ENCODE measurements around the gene MYO5A.

The MYO5A gene

DNA sequence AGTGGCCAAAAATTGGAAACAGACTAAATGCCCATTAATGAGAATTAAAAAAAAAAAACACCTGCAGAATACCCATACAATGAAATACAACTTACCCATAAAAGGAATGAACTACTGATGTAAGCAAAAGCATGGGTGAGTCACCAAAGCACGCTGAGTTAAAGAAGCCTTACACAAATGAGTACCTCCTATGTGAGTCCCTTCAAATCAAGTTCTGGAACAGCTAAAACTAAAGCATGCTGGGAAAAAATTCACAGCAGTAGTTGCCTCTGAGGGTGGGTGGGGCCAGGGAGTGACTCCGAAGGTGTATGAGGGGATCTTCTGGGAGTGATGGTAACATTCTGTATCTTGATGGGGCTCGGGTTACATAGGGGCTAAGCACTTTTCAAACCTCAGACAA lies 244.5 kb downstream of the MYO5A start:
- Histone ChIP-seq H3K36me3 (ENCODE audit: insufficient read depth, low read length) (no peaks in the 10 kb centered on the region; the same call in 1 of the 2 replicates), H3K9me3 (ENCODE audit: control insufficient read depth, insufficient read depth, low read length) (peaks cover 3% of the 10 kb centered on the region; the same call in 1 of the 2 replicates), H3K4me1 (ENCODE audit: insufficient read depth, low read length) (peaks cover 8% of the 10 kb centered on the region; the same call in 1 of the 2 replicates), H3K9ac (ENCODE audit: low read depth, low read length) (no peak overlapping the region)

DNA sequence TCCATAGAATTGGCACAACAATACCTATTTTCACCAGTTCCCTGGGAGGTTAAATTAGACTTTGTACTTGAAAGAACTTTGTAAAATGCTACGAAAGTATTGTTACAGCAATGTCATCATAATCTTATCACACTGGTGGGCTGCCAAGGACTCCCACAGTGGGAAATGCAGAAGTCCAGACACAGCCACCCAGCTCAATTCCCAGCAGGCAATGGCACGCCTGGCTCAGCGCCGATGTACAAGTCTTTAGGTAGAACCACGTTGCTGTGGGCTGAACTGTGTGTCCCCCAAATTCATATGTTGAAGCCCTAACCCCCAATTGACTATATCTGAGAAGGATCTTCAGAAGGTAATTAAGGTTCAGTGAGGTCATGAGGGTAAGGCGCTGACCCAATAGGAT lies 245.4 kb downstream of the MYO5A start:
- Histone ChIP-seq H3K9me3 (ENCODE audit: control insufficient read depth, insufficient read depth, low read length) (peaks cover 3% of the 10 kb centered on the region; the same call in 1 of the 2 replicates), H3K36me3 (ENCODE audit: insufficient read depth, low read length) (peaks cover 4% of the 10 kb centered on the region; the same call in 1 of the 2 replicates), H3K4me1 (ENCODE audit: insufficient read depth, low read length) (peaks cover 3% of the 10 kb centered on the region; the same call in 1 of the 2 replicates), H3K9ac (ENCODE audit: low read depth, low read length) (no peak overlapping the region)

DNA sequence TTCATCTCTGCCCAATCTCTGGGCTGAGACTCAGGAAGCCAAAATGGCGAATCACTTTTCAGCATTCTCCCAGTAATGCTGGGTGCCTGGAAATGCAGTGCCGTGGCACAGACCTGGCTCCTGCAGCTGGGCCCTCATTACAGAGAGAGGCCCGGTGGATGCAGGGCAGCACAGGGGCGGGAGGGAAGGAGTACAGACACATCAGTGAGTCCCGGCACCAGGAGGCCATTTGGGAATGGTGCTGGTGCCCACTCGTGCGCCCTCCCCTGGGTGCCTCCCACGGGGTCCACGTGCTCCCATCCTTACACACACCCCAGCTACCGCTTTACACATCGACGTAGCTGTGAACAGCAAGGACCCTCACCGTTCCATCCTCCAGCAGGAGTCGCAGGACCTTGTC lies 246.3 kb downstream of the MYO5A start:
- Histone ChIP-seq H3K4me1 (ENCODE audit: insufficient read depth, low read length) (no peaks in the 10 kb centered on the region), H3K36me3 (ENCODE audit: insufficient read depth, low read length) (peaks cover 9% of the 10 kb centered on the region; the same call in 1 of the 2 replicates), H3K9ac (ENCODE audit: low read depth, low read length) (no peak overlapping the region), H3K9me3 (ENCODE audit: control insufficient read depth, insufficient read depth, low read length) (peaks cover 3% of the 10 kb centered on the region; the same call in 1 of the 2 replicates)

DNA sequence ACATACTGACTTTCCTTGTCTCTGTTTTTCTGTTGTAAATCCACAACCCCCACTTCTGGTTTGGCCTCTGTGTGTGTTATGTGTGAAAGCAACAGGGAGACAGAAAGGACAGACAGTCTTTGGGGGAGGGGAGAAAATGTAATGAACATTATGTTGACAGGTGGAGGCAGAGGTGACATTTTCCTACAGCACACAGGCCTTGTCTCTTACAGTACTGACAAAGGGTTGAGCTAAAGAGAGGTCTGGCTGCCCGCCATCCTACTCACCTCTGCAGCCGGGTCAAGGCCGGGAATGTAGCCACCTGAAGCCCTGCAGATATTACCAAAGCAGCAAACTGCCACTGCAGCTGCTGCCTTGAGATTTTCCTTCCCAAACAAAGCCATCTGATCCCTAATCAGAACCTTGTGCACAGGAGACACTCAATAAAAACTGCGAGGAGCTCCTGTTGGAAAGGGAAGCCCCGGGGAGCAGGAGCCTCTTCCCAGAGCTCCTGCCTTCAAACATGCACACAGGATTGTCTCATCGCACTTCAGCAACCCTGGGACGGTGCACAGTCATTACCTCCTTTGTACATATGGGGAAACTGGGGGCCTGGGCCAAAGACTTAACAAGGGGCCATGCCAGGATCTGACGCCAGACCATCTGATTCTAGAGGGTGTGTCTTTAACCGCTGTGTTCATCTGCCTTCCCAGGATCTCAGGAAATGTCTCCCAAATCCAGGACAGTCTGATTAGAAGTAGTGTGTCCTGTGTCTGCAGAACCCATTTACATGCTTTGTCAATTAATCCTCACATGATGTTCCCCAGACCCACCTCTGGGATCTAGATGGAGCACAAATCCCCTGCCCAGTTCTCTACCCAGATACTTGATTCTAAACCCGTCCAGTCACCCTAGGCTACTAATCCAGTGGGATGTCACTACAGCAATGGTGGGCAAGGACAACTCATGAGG lies 247.3 kb downstream of the MYO5A start:
- H3K36me3 ChIP-seq (ENCODE audit: insufficient read depth, low read length), result peaks cover 18% of the 10 kb centered on the region; the same call in 1 of the 2 replicates
- no peak overlapping the region for H3K9ac ChIP-seq (ENCODE audit: low read depth, low read length)
- no peaks in the 10 kb centered on the region for H3K9me3 ChIP-seq (ENCODE audit: control insufficient read depth, insufficient read depth, low read length)
- H3K4me1 ChIP-seq (ENCODE audit: insufficient read depth, low read length), result no peaks in the 10 kb centered on the region

DNA sequence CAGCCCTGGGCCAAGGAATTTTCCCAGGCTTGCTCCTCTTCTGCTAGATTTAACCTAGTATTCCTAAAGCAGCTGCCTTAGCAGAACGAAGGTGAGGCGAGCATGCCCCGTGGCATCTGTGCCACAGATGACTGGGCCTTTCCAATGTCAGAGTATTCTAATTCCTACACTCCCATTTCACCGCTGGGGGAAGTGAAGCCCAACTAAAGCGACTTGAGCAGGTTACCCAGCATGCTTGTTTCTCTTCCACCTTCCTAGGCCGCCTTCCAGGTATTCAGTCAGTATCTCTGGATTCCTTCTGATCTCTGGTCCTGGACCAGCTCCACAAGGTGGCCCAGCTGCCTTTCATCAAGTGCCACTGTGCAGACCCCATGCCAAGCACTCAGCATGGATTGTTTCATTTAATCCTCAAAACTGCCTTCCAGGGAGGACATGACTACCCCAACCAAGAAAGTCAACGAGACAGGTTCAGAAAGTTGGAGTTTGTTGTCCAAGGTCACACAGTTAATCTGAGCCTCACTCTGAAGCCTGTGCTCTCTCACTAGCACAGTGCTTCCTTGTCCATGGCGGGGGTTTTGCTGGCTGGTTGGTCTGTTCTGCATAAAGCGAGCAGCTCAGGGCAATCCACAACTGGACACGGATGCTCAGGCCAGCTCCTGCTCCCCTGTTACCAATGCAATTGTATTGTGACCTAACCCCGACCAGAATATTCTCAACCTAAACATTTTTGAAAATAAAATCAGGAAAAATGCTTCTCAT lies 248.2 kb downstream of the MYO5A start:
- Histone ChIP-seq H3K9ac (ENCODE audit: low read depth, low read length) (no peak overlapping the region), H3K36me3 (ENCODE audit: insufficient read depth, low read length) (peaks cover 22% of the 10 kb centered on the region; the same call in 1 of the 2 replicates), H3K9me3 (ENCODE audit: control insufficient read depth, insufficient read depth, low read length) (no peaks in the 10 kb centered on the region), H3K4me1 (ENCODE audit: insufficient read depth, low read length) (no peaks in the 10 kb centered on the region)

DNA sequence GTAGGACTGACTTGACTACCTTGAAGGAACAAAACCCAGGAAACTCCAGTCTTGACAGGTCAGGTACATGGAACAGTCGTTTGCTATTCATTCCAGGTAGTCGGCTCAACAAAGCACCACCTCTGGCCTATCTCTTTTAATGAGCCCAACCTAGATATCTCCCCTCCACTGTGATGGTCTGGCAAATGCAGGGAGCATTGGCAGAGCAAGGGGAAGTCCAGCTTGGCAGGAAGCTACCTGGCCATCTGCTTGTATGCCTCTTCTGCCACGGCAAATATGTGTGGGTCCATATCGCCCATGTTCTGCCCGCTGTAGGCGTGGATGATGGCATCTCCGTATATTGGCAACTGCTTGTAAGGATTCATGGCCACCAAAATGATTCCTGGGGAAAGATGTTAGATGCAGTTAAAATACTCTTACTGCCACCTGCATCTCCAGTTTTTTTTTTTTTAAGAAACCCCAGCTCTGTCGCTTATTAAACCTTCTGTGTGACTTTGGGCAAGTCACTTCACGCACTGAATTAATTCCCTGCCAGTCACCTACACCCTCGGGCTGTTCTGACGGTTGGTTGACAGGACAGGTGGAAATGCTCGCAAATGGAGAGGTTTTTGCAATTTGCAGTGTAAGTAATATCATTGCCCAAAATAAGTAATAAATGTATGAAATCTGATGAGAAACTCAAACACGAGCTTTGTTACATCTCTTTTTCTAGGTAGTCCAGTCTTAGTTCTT lies 249.9 kb downstream of the MYO5A start:
- no peak overlapping the region for H3K9ac ChIP-seq (ENCODE audit: low read depth, low read length)
- H3K9me3 ChIP-seq (ENCODE audit: control insufficient read depth, insufficient read depth, low read length), result no peaks in the 10 kb centered on the region
- H3K4me1 ChIP-seq (ENCODE audit: insufficient read depth, low read length), result no peaks in the 10 kb centered on the region
- H3K36me3 ChIP-seq (ENCODE audit: insufficient read depth, low read length), result peaks cover 22% of the 10 kb centered on the region; the same call in 1 of the 2 replicates

DNA sequence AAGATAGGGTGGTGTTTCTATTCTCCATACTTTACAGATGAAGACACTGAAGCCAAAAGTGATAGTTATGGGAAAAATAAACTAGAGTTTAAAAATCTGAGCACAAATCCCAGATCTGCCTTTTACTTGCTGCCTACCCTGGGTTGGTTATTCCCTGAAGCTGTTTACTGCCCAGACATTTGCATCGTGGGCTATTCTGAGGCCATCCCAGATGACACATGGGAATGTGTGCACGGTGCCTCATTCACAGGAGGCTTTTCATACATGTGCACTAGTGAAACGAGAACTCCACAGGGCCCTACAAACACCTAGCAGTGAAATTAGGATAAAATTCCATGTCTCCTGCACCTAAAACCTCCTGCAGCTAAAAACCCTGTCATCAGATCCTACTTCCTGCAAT lies 250.5 kb downstream of the MYO5A start:
- no peaks in the 10 kb centered on the region for H3K4me1 ChIP-seq (ENCODE audit: insufficient read depth, low read length)
- peaks cover 25% of the 10 kb centered on the region; the same call in 1 of the 2 replicates for H3K36me3 ChIP-seq (ENCODE audit: insufficient read depth, low read length)
- no peak overlapping the region for H3K9ac ChIP-seq (ENCODE audit: low read depth, low read length)
- no peaks in the 10 kb centered on the region for H3K9me3 ChIP-seq (ENCODE audit: control insufficient read depth, insufficient read depth, low read length)

DNA sequence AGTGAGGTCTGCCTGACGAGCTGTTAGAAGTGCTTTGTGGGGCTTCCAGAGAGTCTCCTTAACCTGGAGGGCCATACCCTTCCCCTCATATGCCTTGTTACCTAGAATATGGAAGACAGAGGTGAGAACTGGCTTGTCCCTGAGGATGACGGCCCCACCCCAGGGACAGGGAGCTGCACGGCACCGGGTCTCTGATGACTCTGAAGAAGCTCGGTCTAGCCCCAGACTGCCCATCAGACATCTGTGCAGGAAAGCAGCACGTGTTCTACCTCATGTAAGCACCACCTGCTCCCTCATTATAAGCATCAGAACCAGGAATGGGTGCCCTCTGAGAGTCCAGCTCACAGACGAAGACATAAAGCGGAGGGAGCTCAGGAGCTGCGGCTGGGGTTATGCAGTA lies 251.1 kb downstream of the MYO5A start:
- no peaks in the 10 kb centered on the region for H3K9me3 ChIP-seq (ENCODE audit: control insufficient read depth, insufficient read depth, low read length)
- peaks cover 27% of the 10 kb centered on the region; the same call in 1 of the 2 replicates for H3K36me3 ChIP-seq (ENCODE audit: insufficient read depth, low read length)
- no peak overlapping the region for H3K9ac ChIP-seq (ENCODE audit: low read depth, low read length)
- H3K4me1 ChIP-seq (ENCODE audit: insufficient read depth, low read length), result no peaks in the 10 kb centered on the region

DNA sequence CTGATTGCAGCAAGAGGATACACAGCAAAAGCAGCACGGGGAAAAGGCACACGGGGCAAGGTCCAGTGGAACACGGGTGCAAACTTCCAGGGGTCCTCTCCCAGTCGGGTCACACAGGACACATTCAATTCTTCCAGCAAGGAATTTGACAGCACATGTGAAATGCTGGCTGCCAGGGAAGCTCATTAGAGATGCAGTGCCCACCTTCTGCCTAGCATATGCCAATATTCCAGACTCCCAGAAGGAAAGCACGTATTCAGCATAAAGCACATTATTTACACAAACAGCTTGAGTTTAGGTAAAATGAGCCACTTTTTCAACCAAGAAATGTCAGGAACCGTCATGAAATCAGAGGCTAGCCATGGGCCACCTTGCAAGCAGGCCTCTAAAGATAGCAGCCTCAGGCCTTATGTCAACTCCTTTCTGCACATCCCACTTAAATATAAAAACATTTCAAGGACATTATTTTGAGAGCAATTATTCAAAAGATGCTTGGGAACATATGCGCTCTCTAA lies 252.4 kb downstream of the MYO5A start:
- H3K9me3 ChIP-seq (ENCODE audit: control insufficient read depth, insufficient read depth, low read length), result no peaks in the 10 kb centered on the region

DNA sequence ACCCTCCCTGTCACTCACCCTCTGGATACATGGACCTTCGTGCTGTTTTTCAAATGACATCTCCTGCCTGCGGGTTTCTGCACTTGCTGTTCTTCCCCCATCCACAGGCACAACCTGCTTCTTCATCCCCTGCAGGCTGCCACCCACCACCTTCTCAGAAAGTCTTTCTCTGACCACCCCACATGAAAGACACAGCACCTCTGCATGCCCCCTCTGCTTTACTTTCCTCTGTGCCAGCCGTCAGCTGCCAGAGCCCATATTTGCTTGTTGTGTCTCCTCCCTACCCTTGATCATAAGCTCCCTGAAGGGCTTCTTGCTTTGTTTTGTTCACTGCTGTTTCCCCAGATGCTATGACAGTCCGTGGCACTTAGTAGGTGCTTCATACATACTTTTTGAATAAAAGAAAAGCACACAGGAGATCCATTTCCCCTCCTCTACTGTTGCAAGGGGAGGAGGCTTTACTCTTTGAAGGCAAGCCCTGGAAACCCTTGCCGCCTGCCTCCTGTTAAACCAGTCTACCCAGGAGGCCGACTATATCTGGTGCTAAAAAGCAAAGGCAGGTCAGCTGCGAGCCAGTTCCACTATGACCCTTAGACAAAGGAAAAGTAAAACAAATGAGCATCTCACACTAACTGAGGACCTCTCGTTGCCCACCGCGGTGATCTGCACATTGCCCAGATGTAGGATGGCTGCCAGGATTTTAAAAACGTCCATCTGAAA lies 265.0 kb downstream of the MYO5A start:
- H3K9me3 ChIP-seq (ENCODE audit: control insufficient read depth, insufficient read depth, low read length), result no peaks in the 10 kb centered on the region
- H3K9ac ChIP-seq (ENCODE audit: low read depth, low read length), result no peak overlapping the region
- peaks cover 17% of the 10 kb centered on the region for H3K4me1 ChIP-seq (ENCODE audit: insufficient read depth, low read length)
- peaks cover 7% of the 10 kb centered on the region; the same call in 1 of the 2 replicates for H3K36me3 ChIP-seq (ENCODE audit: insufficient read depth, low read length)

More for the DNA sequence above, 252.4 kb downstream of the MYO5A start:
- no peaks in the 10 kb centered on the region for H3K4me1 ChIP-seq (ENCODE audit: insufficient read depth, low read length)
- no peak overlapping the region for H3K9ac ChIP-seq (ENCODE audit: low read depth, low read length)
- peaks cover 31% of the 10 kb centered on the region for H3K36me3 ChIP-seq (ENCODE audit: insufficient read depth, low read length)

DNA sequence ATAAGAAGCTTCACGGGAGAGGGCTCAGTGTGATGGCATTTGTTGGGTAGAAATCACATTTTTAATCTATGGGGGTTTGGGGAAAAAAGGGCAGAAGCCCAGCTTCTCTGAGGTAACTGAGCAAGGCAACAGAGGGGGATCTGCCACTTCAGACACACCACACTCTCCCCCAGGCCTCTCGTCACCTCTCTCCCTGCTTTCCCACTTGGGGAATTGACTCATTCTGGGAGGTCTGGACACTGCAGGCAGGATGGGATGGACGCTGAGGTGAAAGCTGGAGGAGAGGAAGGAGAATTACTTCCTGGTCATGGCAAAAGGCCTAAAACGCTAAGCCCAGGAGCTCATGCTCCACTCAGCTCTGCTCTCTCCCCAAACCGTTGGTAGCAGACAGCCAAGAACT lies 266.3 kb downstream of the MYO5A start:
- peaks cover 24% of the 10 kb centered on the region for H3K4me1 ChIP-seq (ENCODE audit: insufficient read depth, low read length)
- H3K36me3 ChIP-seq (ENCODE audit: insufficient read depth, low read length), result 0 out of 2 replicates have a peak, but pooled peaks cover 2% of the 10 kb centered on the region
- no peak overlapping the region for H3K9ac ChIP-seq (ENCODE audit: low read depth, low read length)
- no peaks in the 10 kb centered on the region for H3K9me3 ChIP-seq (ENCODE audit: control insufficient read depth, insufficient read depth, low read length)

DNA sequence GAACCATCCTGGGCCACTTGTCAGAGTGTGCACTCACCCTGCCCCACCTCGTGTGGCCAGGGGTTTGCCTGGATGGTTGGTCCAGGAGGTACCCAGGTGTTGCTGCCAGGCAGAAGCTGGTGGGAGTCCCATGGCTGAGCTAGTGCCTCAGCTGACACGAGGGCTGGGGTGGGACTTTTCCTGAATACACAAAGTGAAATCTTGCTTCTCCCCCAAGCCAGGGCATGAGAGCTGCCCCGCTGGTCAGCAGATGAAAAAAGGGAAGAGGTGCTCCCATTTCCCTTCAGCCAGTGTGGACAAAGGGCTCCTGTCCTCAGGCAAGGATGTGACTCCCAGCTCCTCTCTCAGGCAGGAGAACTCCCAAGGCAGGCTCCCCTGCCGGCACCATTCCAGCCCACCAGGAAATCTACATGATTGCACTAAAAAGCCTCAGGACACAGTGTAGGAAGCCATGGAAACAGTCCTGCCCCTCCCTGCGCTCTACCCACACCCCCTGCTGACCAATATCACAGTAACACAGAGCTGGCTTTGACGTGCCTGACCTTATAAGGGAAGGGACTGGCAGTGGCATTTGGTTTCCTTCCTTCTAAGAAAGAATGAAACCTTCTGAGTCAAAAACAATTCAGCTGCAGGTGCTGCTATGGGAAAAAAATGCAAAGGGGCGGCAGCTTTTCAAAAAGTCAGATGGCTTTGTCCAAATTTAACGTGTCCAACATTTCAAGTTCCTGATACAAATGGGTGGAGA lies 267.0 kb downstream of the MYO5A start:
- Histone ChIP-seq H3K36me3 (ENCODE audit: insufficient read depth, low read length) (0 out of 2 replicates have a peak, but pooled peaks cover 2% of the 10 kb centered on the region), H3K4me1 (ENCODE audit: insufficient read depth, low read length) (peaks cover 31% of the 10 kb centered on the region), H3K9ac (ENCODE audit: low read depth, low read length) (no peak overlapping the region), H3K9me3 (ENCODE audit: control insufficient read depth, insufficient read depth, low read length) (no peaks in the 10 kb centered on the region)

DNA sequence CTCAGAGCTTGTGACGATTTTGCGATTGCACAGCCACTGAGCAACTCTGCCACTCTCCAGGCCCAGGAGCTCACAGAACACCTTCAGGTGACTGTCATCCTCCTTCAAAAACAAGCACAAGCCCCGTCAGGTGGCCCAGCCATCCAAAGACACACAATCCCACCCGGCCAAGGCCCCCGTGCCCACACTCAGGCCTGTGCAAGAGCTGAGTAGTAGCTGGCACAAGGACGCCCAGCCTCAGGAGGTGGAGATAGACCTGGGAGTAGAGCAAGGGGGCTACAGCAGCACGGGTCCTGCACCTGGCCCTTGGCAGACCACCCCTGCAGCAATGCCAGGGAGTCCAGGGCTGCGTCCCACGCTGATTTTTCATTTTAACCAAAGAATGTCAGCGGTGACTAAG lies 267.7 kb downstream of the MYO5A start:
- H3K9ac ChIP-seq (ENCODE audit: low read depth, low read length), result no peak overlapping the region
- H3K4me1 ChIP-seq (ENCODE audit: insufficient read depth, low read length), result peaks cover 33% of the 10 kb centered on the region
- H3K36me3 ChIP-seq (ENCODE audit: insufficient read depth, low read length), result 0 out of 2 replicates have a peak, but pooled peaks cover 2% of the 10 kb centered on the region
- no peaks in the 10 kb centered on the region for H3K9me3 ChIP-seq (ENCODE audit: control insufficient read depth, insufficient read depth, low read length)

Measured in ES-I3 (cell line).